SW480 (cell line): ENCODE measurements around the gene MAGEB18.

ENCODE experiments used
- DNase-seq: peaks from one replicate; pipeline ENCODE4 v3.0.0-alpha.2; 2016; ENCODE audit warnings: low spot score

MAGEB18 gene

DNA sequence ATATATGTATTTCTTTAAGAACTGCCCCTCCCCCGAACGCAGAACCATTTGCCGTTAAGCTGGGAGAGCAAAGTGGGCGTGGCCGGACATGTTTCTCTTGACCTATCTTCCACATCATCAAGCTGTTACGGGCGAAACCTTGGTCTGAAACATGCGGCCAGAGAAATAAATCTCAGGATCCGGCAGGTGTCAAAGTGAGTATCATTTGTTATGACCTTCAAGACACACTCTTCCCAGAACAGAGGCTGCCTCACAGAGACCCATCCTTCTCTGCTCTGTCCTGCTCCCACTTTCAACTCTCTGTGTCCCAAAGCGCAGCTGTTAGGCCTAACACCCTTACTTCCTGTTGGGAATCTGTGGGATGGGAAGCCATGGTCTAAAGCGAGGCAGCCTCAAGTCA is at the start of gene MAGEB18:
Gene MAGEB18 (plus strand): TSS at position 70 of the 400 bp plus-strand sequence. CDS start 643 bp downstream, outside the sequence.
- no peak for DNase-seq

GRCh38 chrX:26100421-26100920 is 37.7 kb upstream of the MAGEB18 start:
- no peak for DNase-seq

DNA sequence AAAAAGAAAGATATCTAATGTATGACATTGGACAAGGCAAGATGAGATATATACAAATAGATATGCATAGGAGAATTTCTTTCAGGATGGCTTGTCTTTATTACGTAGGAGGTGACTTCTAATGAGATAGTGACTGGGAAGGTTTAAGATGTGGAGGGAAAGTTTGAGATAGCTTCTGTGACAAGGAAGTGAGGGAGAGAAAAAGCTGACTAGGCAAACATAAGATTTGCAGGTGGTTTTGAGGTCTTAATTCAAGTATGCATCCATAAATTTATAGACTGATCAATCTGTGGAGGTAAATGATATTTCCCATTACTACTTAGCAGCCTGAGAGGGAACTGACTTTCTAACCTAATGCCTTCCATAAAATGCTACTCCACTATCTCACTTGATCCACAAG is 29.0 kb upstream of the MAGEB18 start:
- no peak for DNase-seq

- no peak for DNase-seq
These were observed 7.9 kb downstream of the MAGEB18 start for GRCh38 chrX:26146024-26146423.

GRCh38 chrX:26160301-26160700 is 22.2 kb downstream of the MAGEB18 start, which contains the start of gene MAGEB6B:
Gene MAGEB6B, plus strand, starts transcription at chrX:26160601. Its CDS starts 0 bp downstream, at chrX:26160601.
- DNase-seq, result no peak
